ENCODE data around the gene RELCH.

RELCH gene

DNA sequence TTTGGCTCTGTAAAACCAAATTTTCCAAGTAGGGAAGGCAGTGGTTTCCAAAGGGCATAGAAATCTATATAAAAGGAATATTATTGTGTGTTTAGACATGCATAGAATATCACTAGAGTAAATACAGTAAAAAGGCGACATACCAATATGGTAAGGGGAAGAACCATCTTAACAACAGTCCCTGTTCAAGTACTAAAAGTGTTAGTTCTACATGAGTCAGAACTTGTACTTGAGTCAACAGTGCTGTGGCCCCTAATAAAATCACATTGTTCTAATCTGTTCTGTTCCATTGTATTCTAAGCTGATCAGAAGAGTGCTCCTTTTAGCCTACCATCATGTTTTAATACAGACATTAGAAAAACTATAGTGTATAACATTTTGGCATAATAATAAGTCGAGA, 102.0 kb downstream of the RELCH start:
- DNase-seq = no peak
- H3K27ac ChIP-seq (ENCODE audit: low read length) = no peak overlapping the region

GRCh38 chr18:62294073-62294472, 107.0 kb downstream of the RELCH start:
- no peaks in the 10 kb centered on the region for H3K79me2 ChIP-seq (ENCODE audit: low read length)
- TF ChIP-seq EZH2phosphoT487 (IDR thresholded peaks at IDR 0.05; ENCODE audit: low read length) (no peak), EZH2 (optimal IDR thresholded peaks at IDR 0.05; ENCODE audit: low read depth, low read length) (no peak)
- TF ChIP-seq, protein P1, sequence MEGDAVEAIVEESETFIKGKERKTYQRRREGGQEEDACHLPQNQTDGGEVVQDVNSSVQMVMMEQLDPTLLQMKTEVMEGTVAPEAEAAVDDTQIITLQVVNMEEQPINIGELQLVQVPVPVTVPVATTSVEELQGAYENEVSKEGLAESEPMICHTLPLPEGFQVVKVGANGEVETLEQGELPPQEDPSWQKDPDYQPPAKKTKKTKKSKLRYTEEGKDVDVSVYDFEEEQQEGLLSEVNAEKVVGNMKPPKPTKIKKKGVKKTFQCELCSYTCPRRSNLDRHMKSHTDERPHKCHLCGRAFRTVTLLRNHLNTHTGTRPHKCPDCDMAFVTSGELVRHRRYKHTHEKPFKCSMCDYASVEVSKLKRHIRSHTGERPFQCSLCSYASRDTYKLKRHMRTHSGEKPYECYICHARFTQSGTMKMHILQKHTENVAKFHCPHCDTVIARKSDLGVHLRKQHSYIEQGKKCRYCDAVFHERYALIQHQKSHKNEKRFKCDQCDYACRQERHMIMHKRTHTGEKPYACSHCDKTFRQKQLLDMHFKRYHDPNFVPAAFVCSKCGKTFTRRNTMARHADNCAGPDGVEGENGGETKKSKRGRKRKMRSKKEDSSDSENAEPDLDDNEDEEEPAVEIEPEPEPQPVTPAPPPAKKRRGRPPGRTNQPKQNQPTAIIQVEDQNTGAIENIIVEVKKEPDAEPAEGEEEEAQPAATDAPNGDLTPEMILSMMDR (IDR thresholded peaks at IDR 0.05; ENCODE audit: low read length) = no peak
- no peak overlapping the region for H2AFZ ChIP-seq (ENCODE audit: low read length)
- H3K9ac ChIP-seq (ENCODE audit: low read length) = no peak overlapping the region
- no peaks in the 10 kb centered on the region for H3K27me3 ChIP-seq (replicated peaks; ENCODE audit: insufficient read depth, low read length)
- no peak overlapping the region for H3K4me3 ChIP-seq (ENCODE audit: low read length)
- DNase-seq = no peak
- no peaks in the 10 kb centered on the region for H3K9me2 ChIP-seq (replicated peaks; ENCODE audit: insufficient read depth, low read length)
- H3F3A ChIP-seq (ENCODE audit: insufficient read depth, low read length) = no peaks in the 10 kb centered on the region
- H3K36me3 ChIP-seq (replicated peaks; ENCODE audit: insufficient read depth, low read length) = 0 out of 2 replicates have a peak, but pooled peaks cover 2% of the 10 kb centered on the region
- no peaks in the 10 kb centered on the region for H4K20me1 ChIP-seq (ENCODE audit: insufficient read depth, low read length)
- H3K4me2 ChIP-seq (ENCODE audit: low read depth, low read length) = no peak overlapping the region
- H3K9me3 ChIP-seq (replicated peaks; ENCODE audit: insufficient read depth, low read length) = no peaks in the 10 kb centered on the region
- H3K27ac ChIP-seq (ENCODE audit: low read length) = no peak overlapping the region
- no peaks in the 10 kb centered on the region for H3K4me1 ChIP-seq (ENCODE audit: low read length)

More for the DNA sequence above, 102.0 kb downstream of the RELCH start:
- Histone ChIP-seq H2AFZ (ENCODE audit: low read length) (no peak overlapping the region), H3F3A (ENCODE audit: insufficient read depth, low read length) (no peaks in the 10 kb centered on the region), H3K36me3 (replicated peaks; ENCODE audit: insufficient read depth, low read length) (0 out of 2 replicates have a peak, but pooled peaks cover 2% of the 10 kb centered on the region), H3K4me2 (ENCODE audit: low read depth, low read length) (no peak overlapping the region), H3K9ac (ENCODE audit: low read length) (no peak overlapping the region), H3K4me1 (ENCODE audit: low read length) (peaks cover 7% of the 10 kb centered on the region), H3K27me3 (replicated peaks; ENCODE audit: insufficient read depth, low read length) (no peaks in the 10 kb centered on the region), H3K4me3 (ENCODE audit: low read length) (no peak overlapping the region), H3K9me2 (replicated peaks; ENCODE audit: insufficient read depth, low read length) (no peaks in the 10 kb centered on the region), H3K79me2 (ENCODE audit: low read length) (no peaks in the 10 kb centered on the region), H3K9me3 (replicated peaks; ENCODE audit: insufficient read depth, low read length) (no peaks in the 10 kb centered on the region), H4K20me1 (ENCODE audit: insufficient read depth, low read length) (no peaks in the 10 kb centered on the region)
- no peak for TF ChIP-seq EZH2 (optimal IDR thresholded peaks at IDR 0.05; ENCODE audit: low read depth, low read length)
- TF ChIP-seq EZH2phosphoT487 (IDR thresholded peaks at IDR 0.05; ENCODE audit: low read length) = no peak
- TF ChIP-seq, protein P1 (IDR thresholded peaks at IDR 0.05; ENCODE audit: low read length) = no peak

GRCh38 chr18:62300359-62300963, 113.4 kb downstream of the RELCH start:
- no peak overlapping the region for H3K4me2 ChIP-seq (ENCODE audit: low read depth, low read length)
- no peaks in the 10 kb centered on the region for H3K27me3 ChIP-seq (replicated peaks; ENCODE audit: insufficient read depth, low read length)
- H3K79me2 ChIP-seq (ENCODE audit: low read length) = no peaks in the 10 kb centered on the region
- H3K4me1 ChIP-seq (ENCODE audit: low read length) = no peaks in the 10 kb centered on the region
- H3K27ac ChIP-seq (ENCODE audit: low read length) = no peak overlapping the region
- H3K9me3 ChIP-seq (replicated peaks; ENCODE audit: insufficient read depth, low read length) = no peaks in the 10 kb centered on the region
- no peak overlapping the region for H2AFZ ChIP-seq (ENCODE audit: low read length)
- H3K9ac ChIP-seq (ENCODE audit: low read length) = no peak overlapping the region
- H3K36me3 ChIP-seq (replicated peaks; ENCODE audit: insufficient read depth, low read length) = no peaks in the 10 kb centered on the region
- H3K9me2 ChIP-seq (replicated peaks; ENCODE audit: insufficient read depth, low read length) = no peaks in the 10 kb centered on the region
- DNase-seq = no peak
- H4K20me1 ChIP-seq (ENCODE audit: insufficient read depth, low read length) = no peaks in the 10 kb centered on the region
- H3F3A ChIP-seq (ENCODE audit: insufficient read depth, low read length) = no peaks in the 10 kb centered on the region
- TF ChIP-seq, protein P1 (IDR thresholded peaks at IDR 0.05; ENCODE audit: low read length) = no peak
- TF ChIP-seq EZH2phosphoT487 (IDR thresholded peaks at IDR 0.05; ENCODE audit: low read length) = no peak
- TF ChIP-seq EZH2 (optimal IDR thresholded peaks at IDR 0.05; ENCODE audit: low read depth, low read length) = no peak
- no peak overlapping the region for H3K4me3 ChIP-seq (ENCODE audit: low read length)
